IMR-90 (cell line): ENCODE data around the gene SMAD7. TPM values are rescaled to one million over a fixed set of nuclear protein-coding genes. Genes with fewer than 3 reads are reported as not detected.

ENCODE experiments used
- ATAC-seq: fragments of 200-7000 bp; cut with Tn5 transposase; 2 replicates; pipeline ENCODE4 v1.9.1; 2020; ENCODE audit warnings: low read depth, mild to moderate bottlenecking, moderate library complexity
- BruUV-seq: library from RNA; stranded (reverse); fragments of 400-500 nt; replicated peaks from 2 replicates; lab custom pipeline; 2021; lab: Mats Ljungman, UMichigan
- CTCF ChIA-PET: fragments of 300-600 bp; formaldehyde crosslinking; extraction: SDS; loops from one replicate; lab custom pipeline; 2021; ENCODE audit warnings: antibody characterized with exemption; lab: Yijun Ruan, JAX
- POLR2A ChIA-PET: fragments of 300-600 bp; sonication (Branson Sonifier 250); formaldehyde crosslinking; loops from one replicate; lab custom pipeline; 2022; ENCODE audit warnings: antibody characterized with exemption; ENCODE audit not compliant: unreplicated experiment; lab: Charles Lee
- DNase-seq: peaks from one replicate; pipeline ENCODE4 v3.0.0; 2013
- H2AFZ ChIP-seq: replicated peaks from 2 replicates; pipeline ENCODE3; 2013; ENCODE audit warnings: low read length, mild to moderate bottlenecking; ENCODE audit not compliant: poor library complexity
- H2AK5ac ChIP-seq: 2 replicates; pipeline ENCODE4 v1.6.1; 2013; ENCODE audit warnings: low read depth, low read length, inconsistent platforms
- H2AK9ac ChIP-seq: replicated peaks from 2 replicates; pipeline ENCODE3; 2013; ENCODE audit warnings: mild to moderate bottlenecking, low read depth, low read length, moderate library complexity; ENCODE audit not compliant: poor library complexity
- H2BK120ac ChIP-seq: 2 replicates; pipeline ENCODE4 v1.6.1; 2013; ENCODE audit warnings: low read depth, low read length, inconsistent platforms
- H2BK15ac ChIP-seq: 3 replicates; pipeline ENCODE4 v1.6.1; 2013; ENCODE audit warnings: low read depth, low read length, inconsistent platforms
- H2BK20ac ChIP-seq: 2 replicates; pipeline ENCODE4 v1.6.1; 2013; ENCODE audit warnings: low read depth, mild to moderate bottlenecking, inconsistent platforms, low read length, moderate library complexity
- H2BK5ac ChIP-seq: 2 replicates; pipeline ENCODE4 v1.6.1; 2013; ENCODE audit warnings: mild to moderate bottlenecking, low read depth, low read length, inconsistent platforms; ENCODE audit not compliant: poor library complexity, severe bottlenecking
- H3K14ac ChIP-seq: replicated peaks from 2 replicates; pipeline ENCODE4 v1.6.1; 2013; ENCODE audit warnings: low read depth, low read length, inconsistent platforms
- H3K18ac ChIP-seq: 2 replicates; pipeline ENCODE4 v1.6.1; 2013; ENCODE audit warnings: low read depth, low read length, control low read depth
- H3K23ac ChIP-seq: 2 replicates; pipeline ENCODE4 v1.6.1; 2013; ENCODE audit warnings: low read depth, low read length, inconsistent platforms
- H3K27ac ChIP-seq: 2 replicates; pipeline ENCODE4 v1.5.1; 2013; ENCODE audit warnings: mild to moderate bottlenecking, control low read depth, low read length; ENCODE audit not compliant: insufficient read depth
- H3K27me3 ChIP-seq: 2 replicates; pipeline ENCODE4 v1.6.1; 2013; ENCODE audit warnings: low read length; ENCODE audit not compliant: control insufficient read depth, insufficient read depth
- H3K36me3 ChIP-seq: 2 replicates; pipeline ENCODE4 v1.6.1; 2013; ENCODE audit warnings: low read length, mixed read lengths; ENCODE audit not compliant: control insufficient read depth, insufficient read depth
- H3K4ac ChIP-seq: 2 replicates; pipeline ENCODE4 v1.6.1; 2013; ENCODE audit warnings: low read depth, low read length, inconsistent platforms
- H3K4me1 ChIP-seq: 2 replicates; pipeline ENCODE4 v1.6.1; 2013; ENCODE audit warnings: low read length, mixed read lengths; ENCODE audit not compliant: control insufficient read depth, insufficient read depth
- H3K4me2 ChIP-seq: 2 replicates; pipeline ENCODE4 v1.6.1; 2013; ENCODE audit warnings: low read depth, mild to moderate bottlenecking, control low read depth, low read length, moderate library complexity
- H3K4me3 ChIP-seq: 2 replicates; pipeline ENCODE4 v1.5.1; 2013; ENCODE audit warnings: low read depth, mild to moderate bottlenecking, control low read depth, low read length, moderate library complexity; ENCODE audit not compliant: insufficient read depth
- H3K56ac ChIP-seq: 2 replicates; pipeline ENCODE4 v1.6.1; 2013; ENCODE audit warnings: low read length, inconsistent platforms; ENCODE audit not compliant: insufficient read depth; ENCODE audit errors: extremely low read depth
- H3K79me1 ChIP-seq, 2 experiments: 2 replicates each; pipeline ENCODE4 v1.6.1; 2013; ENCODE audit warnings: low read length in 2 of 2, inconsistent platforms in 1 of 2, low read depth in 1 of 2
- H3K9ac ChIP-seq: 2 replicates; pipeline ENCODE4 v1.6.1; 2013; ENCODE audit warnings: low read depth, low read length, control low read depth
- H3K9me1 ChIP-seq: 2 replicates; pipeline ENCODE4 v1.6.1; 2013; ENCODE audit warnings: low read length, inconsistent platforms; ENCODE audit not compliant: insufficient read depth
- H3K9me3 ChIP-seq: 2 replicates; pipeline ENCODE4 v1.6.1; 2013; ENCODE audit warnings: low read length; ENCODE audit not compliant: control insufficient read depth, insufficient read depth
- H4K20me1 ChIP-seq: 2 replicates; pipeline ENCODE4 v1.6.1; 2013; ENCODE audit warnings: low read length, inconsistent platforms; ENCODE audit not compliant: insufficient read depth
- H4K5ac ChIP-seq: 2 replicates; pipeline ENCODE4 v1.6.1; 2013; ENCODE audit warnings: mild to moderate bottlenecking, low read depth, low read length, control low read depth
- H4K8ac ChIP-seq, 2 experiments: 2 replicates each; pipeline ENCODE4 v1.6.1; 2013; ENCODE audit warnings: low read depth in 2 of 2, low read length in 2 of 2, control low read depth in 1 of 2, inconsistent platforms in 1 of 2
- H4K91ac ChIP-seq: 2 replicates; pipeline ENCODE4 v1.6.1; 2013; ENCODE audit warnings: low read depth, low read length, inconsistent platforms; ENCODE audit not compliant: insufficient read depth
- BHLHE40 ChIP-seq: fragments of 150-350 bp; IDR thresholded peaks from 2 replicates; pipeline ENCODE4 v1.6.1; 2016; ENCODE audit warnings: mild to moderate bottlenecking, low read depth, low read length
- CHD1 ChIP-seq: IDR thresholded peaks from 2 replicates; pipeline ENCODE4 v1.6.1; 2012; ENCODE audit warnings: low read depth, low read length, improper control_type of control experiment
- CTCF ChIP-seq: conservative IDR thresholded peaks from 2 replicates; pipeline ENCODE4 v1.5.1; 2012; ENCODE audit warnings: mild to moderate bottlenecking, low read depth, low read length, improper control_type of control experiment
- NFE2L2 ChIP-seq: fragments of 150-350 bp; IDR thresholded peaks from 2 replicates; pipeline ENCODE4 v1.6.1; 2016; ENCODE audit warnings: low read depth, mild to moderate bottlenecking, low read length
- whole genome bisulfite sequencing, 2 experiments: methylation state at CpG; one replicate each; pipeline versions ENCODE4 v1.1.5 to v1.1.7; 2013; ENCODE audit warnings: missing lambda C conversion rate in 2 of 2; ENCODE audit not compliant: insufficient read length in 1 of 2; ENCODE audit errors: extremely low coverage in 2 of 2; 5-methylcytosine and 5-hydroxymethylcytosine counted together
- dilution Hi-C: fragments of 300-500 bp; cut with HindIII; formaldehyde crosslinking; loops from one replicate; pipeline ENCODE4 v1.14.3; 2018; ENCODE audit warnings: low sequenced_read_pairs; ENCODE audit not compliant: unreplicated experiment
- in situ Hi-C: fragments of 300-500 bp; cut with MboI; formaldehyde crosslinking; loops from 3 replicates; pipeline ENCODE4 v1.14.3; 2019; ENCODE audit warnings: low sequenced_read_pairs, inconsistent platforms, mixed read lengths
- intact Hi-C: fragments of 100-400 bp; cut with micrococcal nuclease; formaldehyde crosslinking; loops from 2 replicates; pipeline ENCODE4 v1.10.0; 2022
- polyA plus RNA-seq, 3 experiments: library from polyadenylated mRNA; depleted of rRNA; stranded (reverse); fragments of >200 nt; gene quantifications; 2 replicates each; pipeline ENCODE4 v1.2.3, GENCODE V29; 2012; ENCODE audit warnings: low replicate concordance in 1 of 3
- total RNA-seq: library from RNA; depleted of rRNA; stranded (reverse); fragments of >200 nt; gene quantifications from 2 replicates; pipeline ENCODE4 v1.2.3, GENCODE V29; 2012

SMAD7 gene
- total and polyA plus RNA-seq, 2 of the 4 experiments (the other 2 are of a cell fraction), result 15.8 to 17.6 TPM

DNA sequence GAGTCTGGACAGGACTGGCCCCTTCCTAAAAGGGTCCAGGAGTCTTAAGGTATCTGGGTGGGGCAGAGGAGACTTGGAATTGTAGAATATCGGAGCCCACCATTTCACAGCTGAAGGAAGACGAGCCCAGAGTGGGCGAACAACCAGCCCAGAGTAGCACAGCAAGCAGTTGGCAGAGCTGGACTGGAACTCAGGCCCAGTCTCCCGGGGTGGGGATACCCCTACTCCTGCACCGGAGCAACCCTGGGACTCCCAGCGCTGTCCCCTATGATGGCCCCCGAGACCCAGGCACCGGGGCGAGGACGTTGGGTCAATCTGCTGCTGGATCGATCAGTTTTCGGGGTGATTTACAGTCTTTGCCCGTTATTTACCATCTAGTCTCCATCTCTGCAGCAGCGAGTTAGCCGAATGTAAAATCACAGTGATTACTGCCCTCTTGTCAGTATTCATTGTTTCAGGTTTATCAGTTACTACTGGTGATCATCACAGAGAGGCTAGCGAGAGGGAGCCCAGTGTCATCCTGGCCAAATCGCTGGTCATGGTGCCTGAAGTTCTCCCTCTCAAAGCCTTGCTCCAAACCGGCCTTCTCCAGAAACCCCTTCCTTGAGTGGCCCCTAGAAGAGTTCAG lies 75.3 kb downstream of the SMAD7 start:
- H3K18ac ChIP-seq, result no peak overlapping the region
- 0 out of 2 replicates have a peak overlapping the region, but pooled peaks have one; percentile 37 for H3K4ac ChIP-seq
- no peak overlapping the region for H3K23ac ChIP-seq
- H2AK5ac ChIP-seq, result peak overlapping the region; percentile 87; the same call in 1 of the 2 replicates
- no peak overlapping the region for H2BK20ac ChIP-seq
- WGBS, 2 experiments, result 96% methylated on average over 18 of the region's 18 CpGs; no CpG with 5 or more reads in 1 of the 2 experiments
- intact Hi-C loops (no loop called here), dilution Hi-C loops (no loop called here), in situ Hi-C loops (no loop called here)
- H3K36me3 ChIP-seq, result no peaks in the 10 kb centered on the region
- 0 out of 3 replicates have a peak overlapping the region, but pooled peaks have one; percentile 36 for H2BK15ac ChIP-seq
- peak overlapping the region; percentile 21; the same call in 1 of the 2 replicates for H4K91ac ChIP-seq
- BruUV-seq, result no TSS peak
- ChIA-PET CTCF (no interaction called here), POLR2A (no interaction called here)
- H3K9ac ChIP-seq, result no peak overlapping the region
- H3K9me3 ChIP-seq, result no peaks in the 10 kb centered on the region
- DNase-seq (no peak), ATAC-seq (no peak)
- H2AFZ ChIP-seq, result no peak overlapping the region
- H3K79me1 ChIP-seq, result peaks cover 0 to 3% of the 10 kb centered on the region in 2 experiments; a peak in 1 of 4 replicates
- peaks cover 13% of the 10 kb centered on the region for H3K4me1 ChIP-seq
- peaks cover 20% of the 10 kb centered on the region for H3K9me1 ChIP-seq
- no peaks in the 10 kb centered on the region; the same call in 1 of the 2 replicates for H3K27me3 ChIP-seq
- H4K8ac ChIP-seq, result no peak overlapping the region
- peak overlapping the region; percentile 32 for H2BK120ac ChIP-seq
- no peak overlapping the region for H4K5ac ChIP-seq
- no peak overlapping the region for H3K4me3 ChIP-seq
- no peaks in the 10 kb centered on the region for H4K20me1 ChIP-seq
- no peak overlapping the region for H3K27ac ChIP-seq
- no peak overlapping the region for H3K56ac ChIP-seq
- no peak overlapping the region for H3K14ac ChIP-seq
- H2AK9ac ChIP-seq, result peak overlapping the region; percentile 13
- no peak overlapping the region for H3K4me2 ChIP-seq
- H2BK5ac ChIP-seq, result no peak overlapping the region
- TF ChIP-seq BHLHE40 (no peak), NFE2L2 (no peak), CTCF (no peak), CHD1 (no peak)
